GM23248 (cell line): ENCODE data around the gene ETV5. TPM values are rescaled to one million over a fixed set of nuclear protein-coding genes. Genes with fewer than 3 reads are reported as not detected.

Experiments used
- DNase-seq: peaks from one replicate; pipeline ENCODE4 v3.0.0-alpha.2; 2015
- H2AFZ ChIP-seq: fragments of 200-600 bp; sonication (generic); 2 replicates; pipeline ENCODE4 v1.6.1; 2016; ENCODE audit warnings: antibody characterized with exemption
- H3F3A ChIP-seq: fragments of 200-600 bp; sonication (generic); 2 replicates; pipeline ENCODE4 v1.6.1; 2016; ENCODE audit warnings: mild to moderate bottlenecking, antibody characterized with exemption, mixed run types; ENCODE audit not compliant: insufficient read depth
- H3K27ac ChIP-seq: fragments of 200-600 bp; sonication (generic); 2 replicates; pipeline ENCODE4 v1.5.1; 2016; ENCODE audit warnings: mild to moderate bottlenecking
- H3K27me3 ChIP-seq: fragments of 200-600 bp; sonication (generic); replicated peaks from 2 replicates; pipeline ENCODE4 v1.6.1; 2016; ENCODE audit warnings: mild to moderate bottlenecking; ENCODE audit not compliant: insufficient read depth
- H3K36me3 ChIP-seq: fragments of 200-600 bp; sonication (generic); 2 replicates; pipeline ENCODE4 v1.6.1; 2016; ENCODE audit warnings: low read depth, mild to moderate bottlenecking
- H3K4me1 ChIP-seq: fragments of 200-600 bp; sonication (generic); 2 replicates; pipeline ENCODE4 v1.6.1; 2016; ENCODE audit warnings: mild to moderate bottlenecking; ENCODE audit not compliant: insufficient read depth
- H3K4me2 ChIP-seq: fragments of 200-600 bp; sonication (generic); one replicate; pipeline ENCODE4 v1.6.1; 2016; ENCODE audit warnings: mild to moderate bottlenecking; ENCODE audit not compliant: unreplicated experiment
- H3K4me3 ChIP-seq: fragments of 200-600 bp; sonication (generic); 2 replicates; pipeline ENCODE4 v1.5.1; 2016; ENCODE audit warnings: mild to moderate bottlenecking
- H3K79me2 ChIP-seq: fragments of 200-600 bp; sonication (generic); 2 replicates; pipeline ENCODE4 v1.6.1; 2016; ENCODE audit warnings: mild to moderate bottlenecking; ENCODE audit not compliant: insufficient read depth
- H3K9ac ChIP-seq: fragments of 200-600 bp; sonication (generic); 2 replicates; pipeline ENCODE4 v1.6.1; 2016; ENCODE audit warnings: mild to moderate bottlenecking
- H3K9me2 ChIP-seq: fragments of 200-600 bp; sonication (generic); 2 replicates; pipeline ENCODE4 v1.6.1; 2016; ENCODE audit warnings: mixed run types, mild to moderate bottlenecking, moderate library complexity; ENCODE audit not compliant: insufficient read depth
- H3K9me3 ChIP-seq: fragments of 200-600 bp; sonication (generic); one replicate; pipeline ENCODE4 v1.6.1; 2017; ENCODE audit warnings: low read depth
- H4K20me1 ChIP-seq: fragments of 200-600 bp; sonication (generic); 2 replicates; pipeline ENCODE4 v1.6.0; 2016; ENCODE audit not compliant: insufficient read depth
- EZH2 ChIP-seq: fragments of 200-600 bp; sonication (generic); IDR thresholded peaks from 2 replicates; pipeline ENCODE4 v1.6.1; 2018; ENCODE audit warnings: antibody characterized with exemption, mild to moderate bottlenecking; ENCODE audit not compliant: insufficient read depth, poor library complexity, severe bottlenecking
- EZH2phosphoT487 ChIP-seq: fragments of 200-600 bp; sonication (generic); IDR thresholded peaks from 2 replicates; pipeline ENCODE4 v1.6.1; 2018; ENCODE audit warnings: antibody characterized with exemption, moderate library complexity, mild to moderate bottlenecking, low read depth; ENCODE audit not compliant: insufficient read depth
- WGBS, 2 experiments: methylation state at CpG; one replicate each; pipeline ENCODE4 v1.1.6; 2015 to 2017; ENCODE audit warnings: low lambda C conversion rate in 2 of 2, low coverage in 1 of 2; ENCODE audit errors: missing lambda C conversion rate in 2 of 2; 5-methylcytosine and 5-hydroxymethylcytosine counted together
- in situ Hi-C: fragments of 300-500 bp; cut with MboI; formaldehyde crosslinking; loops from 2 replicates; pipeline ENCODE4 v1.15.0; 2020
- polyA plus RNA-seq: library from polyadenylated mRNA; unstranded; fragments of >200 nt; fragmentation: Nextera tagmentation; extraction: Ambion mirVana; gene quantifications from 2 replicates; pipeline ENCODE4 v1.2.1, GENCODE V29; 2016
- total RNA-seq: library from RNA; depleted of rRNA; stranded (reverse); fragments of >200 nt; shearing (Covaris generic); gene quantifications from 2 replicates; pipeline ENCODE4 v1.2.3, GENCODE V29; 2014

ETV5 gene
- total and polyA plus RNA-seq, 2 experiments from 2014 or later, result 44.0 to 47.5 TPM

- 98% methylated on average over 3 of the region's 3 CpGs for WGBS, 2 experiments
- in situ Hi-C loops, result no loop called here
- H3K79me2 ChIP-seq, result peaks cover 20% of the 10 kb centered on the region
- no peaks in the 10 kb centered on the region for H4K20me1 ChIP-seq
- no peak overlapping the region for H3K27ac ChIP-seq
- no peaks in the 10 kb centered on the region for H3K9me3 ChIP-seq
- no peak overlapping the region for H3K9ac ChIP-seq
- H3F3A ChIP-seq, result peaks cover 26% of the 10 kb centered on the region
- H3K4me2 ChIP-seq, result no peak overlapping the region
- H3K4me1 ChIP-seq, result peaks cover 35% of the 10 kb centered on the region
- H3K9me2 ChIP-seq, result no peaks in the 10 kb centered on the region
- no peak for DNase-seq
- H3K27me3 ChIP-seq, result no peaks in the 10 kb centered on the region
- no peak overlapping the region for H3K4me3 ChIP-seq
- H3K36me3 ChIP-seq, result no peaks in the 10 kb centered on the region; the same call in 1 of the 2 replicates
- H2AFZ ChIP-seq, result no peak overlapping the region
- TF ChIP-seq EZH2phosphoT487 (no peak), EZH2 (no peak)
These were observed 8.5 kb downstream of the ETV5 start for GRCh38 chr3:186100398-186100797.

- no peak for TF ChIP-seq EZH2phosphoT487
- TF ChIP-seq EZH2, result no peak
- Histone ChIP-seq H3K9me2 (no peaks in the 10 kb centered on the region), H3K4me1 (peaks cover 31% of the 10 kb centered on the region), H3K79me2 (peaks cover 11% of the 10 kb centered on the region; the same call in 1 of the 2 replicates), H3K27me3 (no peaks in the 10 kb centered on the region), H3K36me3 (peaks cover 5% of the 10 kb centered on the region; the same call in 1 of the 2 replicates), H3K9me3 (no peaks in the 10 kb centered on the region), H3K4me3 (no peak overlapping the region), H3K27ac (no peak overlapping the region), H3F3A (peaks cover 21% of the 10 kb centered on the region), H3K4me2 (peak overlapping the region; percentile 14), H4K20me1 (no peaks in the 10 kb centered on the region), H2AFZ (no peak overlapping the region), H3K9ac (0 out of 2 replicates have a peak overlapping the region, but pooled peaks have one; percentile 3)
- DNase-seq, result peak; percentile 79
- WGBS, 2 experiments, result 57 to 65% methylated on average over 5 of the region's 5 CpGs
- in situ Hi-C loops, result no loop called here
These were observed 9.7 kb downstream of the ETV5 start for GRCh38 chr3:186099178-186099577.

- TF ChIP-seq EZH2phosphoT487, result no peak
- TF ChIP-seq EZH2, result no peak
- H4K20me1 ChIP-seq, result no peaks in the 10 kb centered on the region
- H3K4me2 ChIP-seq, result peak overlapping the region; percentile 14
- H3K36me3 ChIP-seq, result peaks cover 5% of the 10 kb centered on the region; the same call in 1 of the 2 replicates
- no peaks in the 10 kb centered on the region for H3K9me2 ChIP-seq
- no peak overlapping the region for H3K4me3 ChIP-seq
- H3K9me3 ChIP-seq, result no peaks in the 10 kb centered on the region
- in situ Hi-C loops, result no loop called here
- H3K27ac ChIP-seq, result no peak overlapping the region
- peaks cover 28% of the 10 kb centered on the region for H3K4me1 ChIP-seq
- H3K27me3 ChIP-seq, result no peaks in the 10 kb centered on the region
- 0 out of 2 replicates have a peak overlapping the region, but pooled peaks have one; percentile 3 for H3K9ac ChIP-seq
- no peak overlapping the region for H2AFZ ChIP-seq
- DNase-seq, result peak; percentile 2
- peaks cover 18% of the 10 kb centered on the region for H3F3A ChIP-seq
- WGBS, 2 experiments, result 69 to 79% methylated on average over 3 of the region's 3 CpGs
- peaks cover 11% of the 10 kb centered on the region; the same call in 1 of the 2 replicates for H3K79me2 ChIP-seq
These were observed 10.1 kb downstream of the ETV5 start for GRCh38 chr3:186098740-186099139.

- 6 to 10% methylated on average over 15 to 16 of the region's 16 CpGs for WGBS, 2 experiments
- no peaks in the 10 kb centered on the region for H3K27me3 ChIP-seq
- H3K9me2 ChIP-seq, result no peaks in the 10 kb centered on the region
- TF ChIP-seq EZH2phosphoT487, result no peak
- H3F3A ChIP-seq, result peaks cover 9% of the 10 kb centered on the region
- DNase-seq, result peak; percentile 78
- in situ Hi-C loops, result no loop called here
- peaks cover 5% of the 10 kb centered on the region; the same call in 1 of the 2 replicates for H3K36me3 ChIP-seq
- H3K9ac ChIP-seq, result peak overlapping the region; percentile 32
- peak overlapping the region; percentile 62 for H3K4me3 ChIP-seq
- peak overlapping the region; percentile 12 for H3K27ac ChIP-seq
- H4K20me1 ChIP-seq, result no peaks in the 10 kb centered on the region
- H2AFZ ChIP-seq, result peak overlapping the region; percentile 68
- peak overlapping the region; percentile 72 for H3K4me2 ChIP-seq
- no peaks in the 10 kb centered on the region for H3K9me3 ChIP-seq
- peaks cover 23% of the 10 kb centered on the region for H3K4me1 ChIP-seq
- H3K79me2 ChIP-seq, result peaks cover 11% of the 10 kb centered on the region; the same call in 1 of the 2 replicates
These were observed 11.0 kb downstream of the ETV5 start for GRCh38 chr3:186097663-186098451.
